Hypothalamus (tissue), 51 donors: Measurements from ENCODE around the gene CABLES2.
"Not testable (repeated sequence)": the region's sequence is repeated elsewhere in the genome, so short reads cannot be mapped to it uniquely, and the experiment has no call there.

Experiments
- DNase-seq, 51 donors: peaks; one replicate each; lab custom pipeline; 2025; lab: John Stamatoyannopoulos, UW

The CABLES2 gene

GRCh38 chr20:62374331-62375152 lies 32.5 kb downstream of the CABLES2 start:
- no peak for DNase-seq

- not testable (repeated sequence) for DNase-seq
These were observed 33.4 kb downstream of the CABLES2 start for GRCh38 chr20:62373631-62374179.

DNA sequence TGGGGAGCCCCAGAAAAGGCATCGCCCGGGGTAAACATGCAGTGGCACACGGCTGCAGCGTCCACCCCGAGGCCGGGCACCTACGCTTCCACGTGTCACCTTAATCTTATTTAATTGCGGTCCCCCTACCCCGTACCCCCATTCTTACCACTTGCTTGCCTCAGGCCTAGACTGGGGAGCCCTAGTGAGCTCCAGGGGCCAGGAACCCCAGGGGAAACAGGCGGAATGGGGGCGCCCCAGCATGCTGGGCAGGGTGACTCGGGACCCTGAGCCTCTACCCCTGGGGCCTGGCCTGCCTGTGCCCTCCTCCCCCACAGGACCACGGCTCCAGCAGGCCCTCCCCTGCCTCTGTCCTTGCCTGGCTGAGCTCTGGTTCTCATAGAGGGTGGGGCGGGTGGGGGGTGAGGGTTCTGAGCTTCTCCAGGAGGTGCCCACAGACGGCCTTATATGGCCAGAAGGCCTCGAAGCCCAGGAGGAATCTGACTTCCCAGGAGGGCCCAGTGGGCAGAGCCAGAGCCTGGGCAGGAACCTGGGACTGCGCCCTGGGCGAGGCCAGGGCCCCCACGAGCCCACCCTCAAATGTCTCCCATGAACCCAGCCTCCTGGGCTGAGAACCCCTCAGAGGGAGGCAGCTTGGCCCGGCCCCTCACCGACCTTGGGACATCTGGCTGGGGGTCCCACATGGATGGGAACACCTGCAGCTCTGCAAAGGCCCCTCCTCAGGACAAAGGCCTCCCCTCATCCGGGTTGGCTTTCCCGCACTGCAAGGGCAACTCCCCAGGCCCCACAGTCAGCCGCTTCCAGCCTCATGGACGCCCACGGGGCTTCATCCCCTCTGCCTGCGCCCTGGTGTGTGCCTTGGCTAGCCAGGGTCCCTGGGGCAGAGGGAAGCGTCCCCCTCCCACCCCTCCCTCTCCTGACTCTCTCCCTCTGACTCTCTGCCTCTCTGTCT lies 34.8 kb downstream of the CABLES2 start:
- DNase-seq = no peak

DNA sequence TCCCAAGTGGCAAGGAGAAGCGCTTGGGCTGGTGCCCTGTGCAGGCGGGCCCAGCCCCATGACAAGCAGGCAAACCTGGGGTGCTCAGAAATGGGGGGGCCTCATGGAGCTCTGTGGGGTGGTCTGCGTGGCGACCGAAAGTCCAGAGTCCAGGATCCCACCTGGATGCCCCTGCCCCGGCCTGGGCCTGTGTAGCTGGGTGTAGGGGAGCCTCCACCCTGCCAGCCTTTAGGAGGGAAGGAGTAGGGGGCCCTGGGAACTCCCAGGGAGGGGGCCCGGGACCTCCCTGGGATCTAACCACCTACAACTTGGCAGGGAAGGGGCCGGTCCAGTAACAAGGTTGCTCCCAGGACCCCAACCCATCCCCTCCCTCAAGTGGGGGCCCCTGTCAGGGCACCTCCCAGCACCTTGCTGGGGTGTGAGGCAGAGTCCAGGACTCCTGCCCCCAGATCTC lies 35.5 kb downstream of the CABLES2 start:
- no peak for DNase-seq

- DNase-seq = no peak
These were observed 36.1 kb downstream of the CABLES2 start for GRCh38 chr20:62370807-62371587.

DNA sequence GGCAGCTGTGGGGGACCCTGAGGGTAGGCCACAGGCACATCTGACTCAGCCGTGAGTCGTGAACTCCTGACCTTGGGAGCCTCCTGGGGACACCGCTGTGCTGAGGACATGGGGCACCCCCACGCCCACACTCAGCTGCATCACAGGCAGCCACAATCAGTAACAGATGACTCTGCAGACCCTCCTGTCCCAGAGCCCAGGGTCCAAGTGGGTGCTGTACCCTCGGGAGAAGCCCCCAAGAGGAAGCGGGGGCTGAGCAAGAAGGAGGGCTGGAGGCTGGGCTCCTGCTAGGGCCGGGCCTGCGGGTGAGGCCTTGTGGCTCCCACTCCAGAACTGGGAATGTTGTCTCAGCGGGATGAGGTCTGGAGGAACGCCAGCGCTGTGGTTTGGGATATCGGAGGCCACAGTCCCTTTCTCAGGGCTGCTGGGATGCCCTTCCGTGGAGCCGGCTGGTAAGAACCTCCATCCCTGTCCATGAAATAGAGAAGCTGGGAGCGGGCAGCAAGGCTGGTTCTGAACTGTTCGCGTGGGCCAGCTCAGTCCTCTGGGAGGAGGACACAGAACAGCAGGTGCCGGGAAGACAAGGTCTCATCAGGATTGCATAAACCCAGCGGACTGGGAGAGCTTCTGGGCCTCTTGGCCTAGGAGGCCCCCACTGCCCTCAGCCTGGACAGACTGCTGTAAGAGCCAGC lies 36.8 kb downstream of the CABLES2 start:
- DNase-seq = no peak

GRCh38 chr20:62369815-62370114 lies 37.3 kb downstream of the CABLES2 start:
- no peak for DNase-seq

GRCh38 chr20:62368976-62369814 lies 37.9 kb downstream of the CABLES2 start:
- peak in 21 of 51 donors; percentile 16 to 80 (median 41) for DNase-seq

DNA sequence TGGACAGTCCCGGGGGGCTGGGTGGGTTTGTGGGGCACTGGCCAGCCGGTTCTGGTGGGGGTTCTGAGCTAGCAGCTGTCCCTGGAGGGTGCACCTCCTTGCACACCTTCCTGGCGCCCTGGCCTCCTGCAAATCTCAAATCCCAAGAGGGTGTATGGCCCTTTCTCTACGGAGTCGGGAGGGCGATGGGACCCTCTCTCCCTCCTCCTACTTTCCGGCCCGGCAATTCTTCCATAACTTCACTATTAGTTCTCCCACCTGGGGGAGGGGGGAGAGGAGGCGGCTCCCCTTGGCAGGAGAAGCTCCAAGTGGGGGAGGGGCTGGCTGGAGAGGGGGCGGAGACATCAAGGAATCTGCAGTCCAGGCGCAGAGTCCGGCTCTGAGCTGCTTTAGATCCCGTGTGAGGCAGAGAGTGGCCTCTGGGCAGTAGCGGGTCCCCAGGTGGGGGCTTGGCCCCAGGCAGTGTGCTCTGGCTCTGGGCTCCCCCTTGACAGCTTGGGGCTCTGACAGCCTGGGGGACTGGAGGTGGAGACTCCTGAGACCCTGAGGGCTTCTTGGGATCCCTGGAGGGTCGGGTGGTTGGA lies 38.6 kb downstream of the CABLES2 start:
- peak in 3 of 51 donors; percentile 21 to 48 (median 22) for DNase-seq

DNA sequence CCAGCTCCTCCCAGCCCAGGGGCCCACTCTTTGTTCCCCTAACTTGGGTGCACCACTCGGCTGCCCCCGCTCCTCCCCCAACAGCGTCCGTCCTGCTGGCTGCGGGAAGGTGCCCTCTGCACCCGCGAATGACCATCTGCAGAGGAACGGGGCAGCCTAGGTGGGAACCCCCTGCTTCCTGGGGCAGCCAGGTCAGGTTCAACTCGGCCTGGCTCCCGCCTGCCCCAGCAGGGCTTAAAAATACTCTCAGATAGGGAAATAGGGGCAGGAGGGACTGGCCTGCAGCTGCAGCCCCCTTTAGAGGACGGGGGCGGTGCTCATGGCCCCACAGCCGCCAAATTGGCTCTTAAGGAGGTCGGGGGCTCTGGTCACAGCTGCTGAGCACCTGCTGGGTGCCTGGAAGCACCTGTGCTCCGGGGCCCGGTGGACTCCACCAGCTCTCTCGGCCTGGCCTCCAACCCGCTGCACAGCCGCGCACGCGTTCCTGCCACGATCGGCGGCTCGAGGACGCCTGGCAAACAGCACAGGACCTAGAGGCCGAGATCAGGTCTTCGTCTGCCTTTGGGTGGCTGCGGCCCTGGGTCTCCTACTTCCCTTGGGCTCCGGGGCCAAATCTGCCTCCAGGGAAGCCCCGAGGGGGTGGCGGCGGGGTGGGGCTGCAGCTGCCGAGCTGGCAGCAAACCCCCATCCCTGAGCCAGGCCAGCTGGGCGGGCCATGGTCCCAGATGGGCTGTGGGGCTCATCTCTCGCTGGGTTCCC lies 39.3 kb downstream of the CABLES2 start:
- peak in 9 of 51 donors; percentile 17 to 62 (median 31) for DNase-seq

GRCh38 chr20:62367136-62367632 lies 39.9 kb downstream of the CABLES2 start, which contains the start of gene LAMA5:
Gene LAMA5 (minus strand): TSS chr20:62367312. CDS start chr20:62367245, 67 bp downstream.
- peak in 19 of 51 donors; percentile 18 to 62 (median 35) for DNase-seq

GRCh38 chr20:62366370-62367135 lies 40.5 kb downstream of the CABLES2 start:
- peak in 2 of 51 donors; percentile 24 to 29 for DNase-seq

DNA sequence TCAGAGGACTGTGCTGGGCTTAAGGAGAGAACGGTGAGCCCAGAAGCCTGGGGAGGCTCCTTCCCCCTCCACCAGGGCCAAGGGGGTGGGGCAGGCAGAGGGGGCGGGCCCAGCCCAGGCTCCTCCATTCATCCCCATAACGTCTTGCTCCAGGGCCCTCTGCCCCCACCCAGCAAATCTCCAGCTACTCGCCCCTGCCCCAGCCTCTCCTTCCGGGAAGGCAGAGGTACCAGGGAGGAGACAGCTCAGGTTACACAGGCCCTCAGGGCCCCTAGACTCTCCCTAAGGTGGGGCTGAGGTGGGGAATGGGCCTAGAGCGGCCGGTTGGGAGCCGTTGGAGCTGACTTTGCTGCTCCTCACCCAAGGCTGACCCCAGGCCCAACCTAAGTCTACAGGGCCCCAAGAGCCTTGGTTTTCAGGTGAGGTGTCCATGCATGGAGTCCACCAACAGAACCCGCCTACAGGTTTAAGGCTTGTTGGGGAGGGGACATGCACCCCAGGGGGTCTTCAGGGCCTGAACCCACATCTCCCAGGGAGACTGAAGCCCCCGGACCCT lies 41.2 kb downstream of the CABLES2 start:
- no peak for DNase-seq

- DNase-seq = no peak
These were observed 42.0 kb downstream of the CABLES2 start for GRCh38 chr20:62364911-62365736.
